Spinal cord (tissue), 10 donors: ENCODE results near the gene JOSD2. TPM values are rescaled to one million over a fixed set of nuclear protein-coding genes. Genes with fewer than 3 reads are reported as not detected.

ENCODE experiments used
- DNase-seq, 6 donors: peaks; one replicate each; pipeline versions ENCODE4 v3.0.0 to v3.0.0-alpha.2; 2013 to 2015; ENCODE audit warnings: low spot score in 6 of 6, low read depth in 4 of 6
- H3K27ac ChIP-seq: one replicate; pipeline ENCODE4 v1.5.1; 2013; ENCODE audit warnings: low read depth, low read length, control low read depth
- H3K27me3 ChIP-seq: one replicate; pipeline ENCODE4 v1.6.1; 2013; ENCODE audit warnings: low read length; ENCODE audit not compliant: control insufficient read depth, insufficient read depth
- H3K36me3 ChIP-seq: one replicate; pipeline ENCODE4 v1.6.1; 2013; ENCODE audit warnings: low read length; ENCODE audit not compliant: control insufficient read depth, insufficient read depth
- H3K4me1 ChIP-seq: one replicate; pipeline ENCODE4 v1.6.1; 2013; ENCODE audit warnings: low read length; ENCODE audit not compliant: control insufficient read depth, insufficient read depth
- H3K4me3 ChIP-seq: one replicate; pipeline ENCODE4 v1.5.1; 2013; ENCODE audit warnings: low read depth, low read length, control low read depth
- H3K9me3 ChIP-seq: one replicate; pipeline ENCODE4 v1.6.1; 2013; ENCODE audit warnings: low read length; ENCODE audit not compliant: control insufficient read depth, insufficient read depth
- WGBS: methylation state at CpG from one replicate; pipeline ENCODE4 v1.1.5; 2013; ENCODE audit warnings: missing lambda C conversion rate; ENCODE audit not compliant: insufficient coverage; 5-methylcytosine and 5-hydroxymethylcytosine counted together
- polyA plus RNA-seq, 2 donors: library from polyadenylated mRNA; unstranded; fragments of 120-200 nt; gene quantifications; one replicate each; pipeline ENCODE4 v1.2.1, GENCODE V29; 2013; ENCODE audit not compliant: insufficient read length in 2 of 2
- total RNA-seq, 2 donors: library from RNA; depleted of rRNA in 1 of 2; stranded (reverse); fragments of 120-200 nt in 1 of 2; fragments of >200 nt in 1 of 2; gene quantifications; one replicate each; pipeline versions ENCODE4 v1.2.3 to v1.2.4, GENCODE V29; 2013 to 2014
- donor health status: healthy.

JOSD2 gene
- total and polyA plus RNA-seq, 4 donors = 9.3 to 29.8 (median 23.8) TPM

- 85% methylated on average over 3 of the region's 12 CpGs for WGBS
- H3K4me3 ChIP-seq = no peak overlapping the region
- no peak for DNase-seq
- peaks cover 59% of the 10 kb centered on the region for H3K36me3 ChIP-seq
- no peaks in the 10 kb centered on the region for H3K9me3 ChIP-seq
- H3K4me1 ChIP-seq = peaks cover 45% of the 10 kb centered on the region
- no peak overlapping the region for H3K27ac ChIP-seq
- H3K27me3 ChIP-seq = no peaks in the 10 kb centered on the region
Observed at GRCh38 chr19:50516456-50516855, 5.5 kb upstream of the JOSD2 start.

GRCh38 chr19:50515168-50515561, 4.2 kb upstream of the JOSD2 start:
- H3K9me3 ChIP-seq = no peaks in the 10 kb centered on the region
- 54% methylated on average over 11 of the region's 11 CpGs for WGBS
- DNase-seq = no peak
- H3K36me3 ChIP-seq = peaks cover 59% of the 10 kb centered on the region
- no peak overlapping the region for H3K4me3 ChIP-seq
- H3K27me3 ChIP-seq = no peaks in the 10 kb centered on the region
- peak overlapping the region; percentile 44 for H3K27ac ChIP-seq
- peaks cover 54% of the 10 kb centered on the region for H3K4me1 ChIP-seq

- Histone ChIP-seq H3K4me3 (peak overlapping the region; percentile 14), H3K4me1 (peaks cover 60% of the 10 kb centered on the region), H3K27ac (peak overlapping the region; percentile 44), H3K36me3 (peaks cover 59% of the 10 kb centered on the region), H3K27me3 (no peaks in the 10 kb centered on the region), H3K9me3 (no peaks in the 10 kb centered on the region)
- 21% methylated on average over 36 of the region's 38 CpGs for WGBS
- DNase-seq = peak in 5 of 6 donors; percentile 63 to 98 (median 82)
Observed at GRCh38 chr19:50514346-50515167, 3.6 kb upstream of the JOSD2 start.

GRCh38 chr19:50513746-50514345, 2.9 kb upstream of the JOSD2 start, which contains the start of gene ASPDH:
Gene ASPDH (minus strand): TSS chr19:50513913. CDS start chr19:50513823, 90 bp downstream.
- Histone ChIP-seq H3K36me3 (peaks cover 54% of the 10 kb centered on the region), H3K9me3 (no peaks in the 10 kb centered on the region), H3K27me3 (no peaks in the 10 kb centered on the region), H3K4me3 (peak within 1 kb of the TSS; percentile 14), H3K27ac (peak within 1 kb of the TSS; percentile 44), H3K4me1 (peaks cover 67% of the 10 kb centered on the region)
- peak in 2 of 6 donors; percentile 73 to 85 for DNase-seq
- 34% methylated on average over 15 of the region's 22 CpGs for WGBS

DNA sequence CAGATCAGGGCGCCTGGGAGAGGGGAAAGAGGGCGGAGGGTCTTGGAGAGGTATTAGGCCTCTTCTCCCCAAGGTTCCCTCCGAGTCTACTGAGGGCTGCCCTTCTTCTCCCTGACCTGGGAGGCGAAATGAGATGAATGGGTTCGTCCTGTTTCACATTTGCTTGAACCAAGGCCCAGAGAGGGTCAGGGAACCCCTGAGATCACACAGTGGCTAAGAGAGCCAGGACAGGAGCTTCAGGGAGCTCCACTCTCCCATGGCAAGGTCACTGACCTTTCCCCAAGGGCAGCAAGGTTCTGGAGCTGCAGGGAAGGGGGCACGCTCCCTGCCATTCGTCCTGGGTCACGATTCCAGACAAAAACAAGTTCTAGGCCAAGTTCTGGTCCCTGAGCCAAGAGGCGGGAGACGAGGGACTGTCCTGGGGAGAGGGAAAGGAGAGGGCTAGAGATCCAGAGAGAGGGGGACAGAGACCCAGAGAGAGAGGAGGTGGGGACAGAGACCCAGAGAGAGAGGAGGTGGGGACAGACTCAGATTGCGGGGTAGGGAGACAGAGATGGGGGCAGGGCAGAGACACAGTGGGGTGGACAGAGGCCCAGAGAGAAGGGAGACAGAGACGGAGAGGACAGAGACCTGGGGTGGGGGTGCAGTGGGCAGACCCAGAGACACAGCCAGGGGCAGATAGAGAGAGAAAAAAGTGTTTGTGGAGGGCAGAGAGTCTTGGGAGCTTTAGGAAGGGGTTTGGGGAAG, 2.2 kb upstream of the JOSD2 start:
- WGBS = 57% methylated on average over 9 of the region's 12 CpGs

DNA sequence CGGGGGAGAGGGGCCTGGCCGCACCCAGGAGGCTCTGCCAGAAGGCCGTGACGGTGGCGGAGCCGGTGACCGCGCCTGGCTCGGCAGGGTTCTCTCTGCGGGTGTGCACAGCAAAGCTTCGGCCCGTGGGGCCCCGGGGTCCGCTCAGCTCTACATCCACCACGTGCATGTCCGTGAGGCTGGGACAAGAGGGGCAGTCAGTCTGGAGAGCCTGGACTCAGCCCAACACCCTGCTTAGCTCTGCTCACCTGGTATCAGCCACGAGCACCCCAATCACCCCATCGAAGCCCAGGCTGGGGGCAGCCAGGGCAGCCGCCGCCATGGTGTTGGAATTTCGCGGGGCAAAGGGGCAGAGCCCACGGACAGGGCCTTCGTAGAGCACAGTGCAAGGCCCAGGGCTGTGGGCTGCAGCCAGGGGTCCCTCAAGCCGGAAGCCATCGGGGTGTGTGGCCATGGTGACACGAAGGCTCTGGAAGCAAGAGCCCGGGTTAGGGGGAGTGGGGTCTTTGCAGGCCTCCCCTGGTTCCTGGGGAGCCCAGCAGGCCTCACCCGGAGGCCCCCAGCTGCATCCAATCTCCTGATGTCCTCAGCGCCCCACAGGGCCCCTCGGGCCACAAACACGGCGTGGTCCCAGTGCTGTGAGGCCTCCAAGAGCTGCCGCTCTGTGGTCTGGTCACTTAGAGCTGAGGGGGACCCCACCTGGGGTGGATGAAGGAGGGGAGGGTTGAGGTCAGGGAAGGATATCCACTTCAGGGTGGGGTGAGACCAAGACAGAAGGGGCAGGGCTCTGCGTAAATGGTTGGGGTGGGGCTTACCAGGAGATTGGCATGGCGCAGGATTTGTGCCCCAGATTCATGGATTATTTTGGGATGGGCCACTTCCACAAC, 1.4 kb upstream of the JOSD2 start:
- Histone ChIP-seq H3K9me3 (no peaks in the 10 kb centered on the region), H3K27me3 (no peaks in the 10 kb centered on the region), H3K36me3 (peaks cover 39% of the 10 kb centered on the region), H3K4me1 (peaks cover 78% of the 10 kb centered on the region), H3K4me3 (no peak overlapping the region), H3K27ac (peak overlapping the region; percentile 96)
- peak in 1 of 6 donors; percentile 21 for DNase-seq
- 79% methylated on average over 27 of the region's 36 CpGs for WGBS

More for the DNA sequence above, 2.2 kb upstream of the JOSD2 start:
- Histone ChIP-seq H3K9me3 (no peaks in the 10 kb centered on the region), H3K36me3 (peaks cover 47% of the 10 kb centered on the region), H3K27me3 (no peaks in the 10 kb centered on the region), H3K4me3 (no peak overlapping the region), H3K27ac (peak overlapping the region; percentile 44), H3K4me1 (peaks cover 73% of the 10 kb centered on the region)
- DNase-seq = no peak

DNA sequence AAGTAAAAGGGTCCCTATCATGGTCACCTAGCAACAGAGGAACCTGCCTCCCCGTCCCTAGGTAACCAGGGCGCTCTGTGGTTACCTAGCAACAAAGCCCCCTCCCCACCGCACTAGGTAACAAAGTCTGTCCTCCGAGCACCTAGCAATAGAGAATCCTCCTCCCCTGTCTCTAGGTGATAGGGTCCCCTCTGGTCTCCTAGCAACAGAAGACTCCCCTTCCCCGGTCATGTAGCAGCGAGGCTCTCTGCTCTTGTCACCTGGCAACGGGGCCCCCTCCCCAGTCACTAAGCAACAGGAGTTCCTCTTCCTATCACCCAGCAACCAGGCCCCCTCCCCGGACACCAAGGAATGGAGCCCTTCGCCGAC, 307 bp downstream of the JOSD2 start:
- Histone ChIP-seq H3K27ac (peak overlapping the region; percentile 96), H3K27me3 (no peaks in the 10 kb centered on the region), H3K4me1 (peaks cover 75% of the 10 kb centered on the region), H3K9me3 (no peaks in the 10 kb centered on the region), H3K4me3 (peak overlapping the region; percentile 78), H3K36me3 (peaks cover 30% of the 10 kb centered on the region)
- WGBS = 2% methylated on average over 10 of the region's 10 CpGs
- DNase-seq = peak; percentile 88 to 100 (median 93)

GRCh38 chr19:50510121-50510670, 795 bp downstream of the JOSD2 start:
- Histone ChIP-seq H3K27me3 (no peaks in the 10 kb centered on the region), H3K27ac (peak overlapping the region; percentile 96), H3K9me3 (no peaks in the 10 kb centered on the region), H3K4me3 (peak overlapping the region; percentile 78), H3K4me1 (peaks cover 71% of the 10 kb centered on the region), H3K36me3 (peaks cover 26% of the 10 kb centered on the region)
- no peak for DNase-seq
- WGBS = 12% methylated on average over 23 of the region's 26 CpGs
